PFSK-1 (cell line): ENCODE measurements around the gene BTF3L4.

Source experiments
- FOXP2 ChIP-seq: optimal IDR thresholded peaks from 2 replicates; pipeline ENCODE3; 2011; ENCODE audit warnings: borderline replicate concordance, control low read depth, inconsistent platforms; ENCODE audit not compliant: insufficient read depth; ENCODE audit errors: extremely low read length, extremely low read depth
- POLR2AphosphoS5 ChIP-seq: IDR thresholded peaks from 2 replicates; pipeline ENCODE4 v1.6.1; 2012; ENCODE audit warnings: low read depth, mild to moderate bottlenecking, control low read depth, low read length, moderate library complexity
- REST ChIP-seq, 2 experiments: IDR thresholded peaks; 2 replicates each; pipeline versions ENCODE4 v1.6.1 to v1.8.0; 2011 to 2012; ENCODE audit warnings: low read depth in 2 of 2, low read length in 2 of 2, control low read depth in 1 of 2, inconsistent platforms in 1 of 2, mild to moderate bottlenecking in 1 of 2, moderate library complexity in 1 of 2; ENCODE audit not compliant: insufficient read depth in 1 of 2
- SIN3A ChIP-seq: IDR thresholded peaks from 2 replicates; pipeline ENCODE4 v1.6.1; 2012; ENCODE audit warnings: mild to moderate bottlenecking, low read length, moderate library complexity, borderline replicate concordance; ENCODE audit not compliant: insufficient read depth
- TAF1 ChIP-seq: IDR thresholded peaks from 2 replicates; pipeline ENCODE4 v1.6.1; 2012; ENCODE audit warnings: low read length, control low read depth, borderline replicate concordance; ENCODE audit not compliant: insufficient read depth

BTF3L4 gene

GRCh38 chr1:52026278-52026677 lies 29.8 kb upstream of the BTF3L4 start:
- no peak for TF ChIP-seq FOXP2
- TF ChIP-seq REST (IDR thresholded peaks at IDR 0.05; ENCODE audit: insufficient read depth in 1 of 2, low read depth in 2 of 2, low read length in 2 of 2): no peak
- no peak for TF ChIP-seq SIN3A
- no peak for TF ChIP-seq POLR2AphosphoS5
- no peak for TF ChIP-seq TAF1

- TF ChIP-seq REST (IDR thresholded peaks at IDR 0.05; ENCODE audit: insufficient read depth in 1 of 2, low read depth in 2 of 2, low read length in 2 of 2): no peak
- TF ChIP-seq POLR2AphosphoS5: no peak
- no peak for TF ChIP-seq FOXP2
- TF ChIP-seq TAF1: no peak
- TF ChIP-seq SIN3A: no peak
Measured at GRCh38 chr1:52028328-52028727, 27.8 kb upstream of the BTF3L4 start.

GRCh38 chr1:52032124-52032784 lies 23.8 kb upstream of the BTF3L4 start:
- TF ChIP-seq SIN3A: no peak
- no peak for TF ChIP-seq TAF1
- no peak for TF ChIP-seq REST (IDR thresholded peaks at IDR 0.05; ENCODE audit: insufficient read depth in 1 of 2, low read depth in 2 of 2, low read length in 2 of 2)
- TF ChIP-seq FOXP2: no peak
- TF ChIP-seq POLR2AphosphoS5: no peak

GRCh38 chr1:52032785-52033131 lies 23.3 kb upstream of the BTF3L4 start:
- TF ChIP-seq POLR2AphosphoS5 (no peak), REST (IDR thresholded peaks at IDR 0.05; ENCODE audit: insufficient read depth in 1 of 2, low read depth in 2 of 2, low read length in 2 of 2) (no peak), FOXP2 (no peak)
